Ovary (tissue), 9 donors: ENCODE results near the gene TCERG1L. TPM values are rescaled to one million over a fixed set of nuclear protein-coding genes. Genes with fewer than 3 reads are reported as not detected.

ENCODE experiments used
- DNase-seq, 5 donors: peaks; one replicate each; pipeline ENCODE4 v3.0.0-alpha.2; 2019 to 2020
- H3K27ac ChIP-seq, 2 donors: fragments of 200-600 bp; one replicate each; pipeline versions ENCODE4 v1.5.1 to v1.8.0; 2019 to 2022
- H3K27me3 ChIP-seq: fragments of 200-600 bp; one replicate; pipeline ENCODE4 v1.8.0; 2022
- H3K36me3 ChIP-seq: fragments of 200-600 bp; sonication (generic); one replicate; pipeline ENCODE4 v1.5.1; 2019
- H3K4me1 ChIP-seq: one replicate; pipeline ENCODE4 v1.8.1; 2013; ENCODE audit warnings: mild to moderate bottlenecking, moderate library complexity; ENCODE audit not compliant: insufficient read depth
- H3K4me3 ChIP-seq: fragments of 200-600 bp; sonication (generic); one replicate; pipeline ENCODE4 v1.5.1; 2017
- H3K9me3 ChIP-seq, 2 donors: fragments of 200-600 bp in 1 of 2; sonication (generic) in 1 of 2; one replicate each; pipeline versions ENCODE4 v1.5.1 to v1.8.1; 2013 to 2019; ENCODE audit warnings: mild to moderate bottlenecking in 1 of 2, moderate library complexity in 1 of 2
- EP300 ChIP-seq: sonication (generic); formaldehyde crosslinking; IDR thresholded peaks from one replicate; pipeline ENCODE4 v1.6.1; 2017; ENCODE audit warnings: antibody characterized with exemption
- POLR2A ChIP-seq: fragments of 450-650 bp; IDR thresholded peaks from one replicate; pipeline ENCODE4 v1.6.1; 2017; ENCODE audit warnings: antibody characterized with exemption, mild to moderate bottlenecking, moderate library complexity
- WGBS, 3 donors: extraction: QIAGEN DNeasy Blood & Tissue Kit in 1 of 3; methylation state at CpG; one replicate each; pipeline versions ENCODE4 v1.1.5 to v1.1.7; 2013 to 2017; 5-methylcytosine and 5-hydroxymethylcytosine counted together
- intact Hi-C, 4 donors: fragments of 100-400 bp; cut with DNase I; formaldehyde crosslinking; loops; one replicate each; pipeline versions ENCODE4 v1.11.0 to v1.15.1; 2022 to 2023
- polyA plus RNA-seq, 2 donors: library from polyadenylated mRNA; stranded (reverse); fragments of 200-250 nt in 1 of 2; fragments of 350-450 nt in 1 of 2; fragmentation: Illumina TruSeq in 1 of 2; extraction: RNeasy Lipid Tissue Mini Kit (QIAGEN cat#74804) in 1 of 2; gene quantifications; one replicate each; pipeline ENCODE4 v1.2.3, GENCODE V29; 2013 to 2014
- total RNA-seq, 7 donors: library from RNA; depleted of rRNA in 2 of 7; stranded (reverse); fragments of >200 nt in 2 of 7; fragmentation: NEBNext Ultra II Directional in 3 of 7; extraction: Animal tissue kit (Norgen Biotek cat#: 25700) in 3 of 7; gene quantifications; one replicate each; pipeline versions ENCODE4 v1.1.0 to v1.2.4, GENCODE V29; 2016 to 2023
- TF ChIP-seq, protein P1 (sequence below), 3 donors: fragments of 450-650 bp in 2 of 3; fragments of 200-600 bp in 1 of 3; IDR thresholded peaks; one replicate each; pipeline versions ENCODE4 v1.5.1 to v1.8.0; 2016 to 2022; ENCODE audit warnings: antibody characterized with exemption in 3 of 3, mild to moderate bottlenecking in 1 of 3
- donor health status: DM: no; HTN: no; CAD: no; lungs with moderate emphysema.
- donor health status: DM: no; HTN: no; CAD: no.
- donor health status: Bipolar disorder and iron deficiency.
- donor health status: DM: yes; HTN: yes; CAD: no.
- donor health status: DM: no; HTN: no; CAD: no.
- donor health status: DM: yes; HTN: yes; CAD: no.

TCERG1L gene
- total and polyA plus RNA-seq, 9 donors = 1.1 to 8.0 (median 1.8) TPM

DNA sequence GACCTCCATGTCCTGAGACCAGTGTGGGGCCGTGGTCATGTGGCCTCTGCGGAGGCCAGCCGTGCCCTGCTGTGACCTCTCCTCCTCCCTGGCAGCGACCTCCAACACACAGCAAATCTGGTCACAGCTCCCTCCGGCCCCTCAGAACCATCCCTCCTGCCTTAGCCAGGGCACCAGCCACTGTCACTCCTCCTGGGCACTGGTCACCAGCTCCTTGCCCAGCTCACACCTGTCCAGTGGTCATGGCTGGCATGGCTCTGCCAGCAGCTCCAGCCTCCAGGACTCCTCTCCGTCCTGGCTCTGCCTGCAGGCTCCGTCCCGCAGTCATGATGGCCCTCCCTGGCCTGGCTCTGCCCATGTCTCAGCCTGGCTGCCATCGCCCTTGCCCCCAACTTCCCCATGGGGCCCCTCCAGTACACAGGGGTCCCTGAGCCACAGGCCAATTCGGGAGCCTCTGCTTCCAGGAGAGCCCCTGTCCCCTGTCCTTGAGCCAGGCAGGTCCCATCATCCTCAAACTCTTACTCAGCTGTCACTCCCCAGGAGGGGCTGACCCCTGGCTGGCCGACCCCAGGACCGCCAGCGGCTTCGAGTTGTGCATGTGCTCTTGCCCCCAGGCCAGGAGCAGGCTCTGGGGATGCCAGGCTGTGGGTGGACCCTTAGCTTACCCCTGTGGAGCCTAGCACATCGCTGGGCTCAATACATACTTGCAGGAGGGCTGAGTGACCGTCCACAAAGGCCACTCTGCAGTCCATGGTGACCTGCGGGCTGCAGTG, 92.5 kb downstream of the TCERG1L start:
- Histone ChIP-seq H3K4me3 (no peak overlapping the region), H3K27me3 (no peaks in the 10 kb centered on the region), H3K27ac (no peak overlapping the region), H3K36me3 (no peaks in the 10 kb centered on the region), H3K4me1 (no peaks in the 10 kb centered on the region), H3K9me3 (no peaks in the 10 kb centered on the region)
- WGBS, 3 donors = 90 to 95% (median 93%) methylated on average over 16 to 17 of the region's 17 CpGs
- no peak for TF ChIP-seq POLR2A
- TF ChIP-seq, protein P1, sequence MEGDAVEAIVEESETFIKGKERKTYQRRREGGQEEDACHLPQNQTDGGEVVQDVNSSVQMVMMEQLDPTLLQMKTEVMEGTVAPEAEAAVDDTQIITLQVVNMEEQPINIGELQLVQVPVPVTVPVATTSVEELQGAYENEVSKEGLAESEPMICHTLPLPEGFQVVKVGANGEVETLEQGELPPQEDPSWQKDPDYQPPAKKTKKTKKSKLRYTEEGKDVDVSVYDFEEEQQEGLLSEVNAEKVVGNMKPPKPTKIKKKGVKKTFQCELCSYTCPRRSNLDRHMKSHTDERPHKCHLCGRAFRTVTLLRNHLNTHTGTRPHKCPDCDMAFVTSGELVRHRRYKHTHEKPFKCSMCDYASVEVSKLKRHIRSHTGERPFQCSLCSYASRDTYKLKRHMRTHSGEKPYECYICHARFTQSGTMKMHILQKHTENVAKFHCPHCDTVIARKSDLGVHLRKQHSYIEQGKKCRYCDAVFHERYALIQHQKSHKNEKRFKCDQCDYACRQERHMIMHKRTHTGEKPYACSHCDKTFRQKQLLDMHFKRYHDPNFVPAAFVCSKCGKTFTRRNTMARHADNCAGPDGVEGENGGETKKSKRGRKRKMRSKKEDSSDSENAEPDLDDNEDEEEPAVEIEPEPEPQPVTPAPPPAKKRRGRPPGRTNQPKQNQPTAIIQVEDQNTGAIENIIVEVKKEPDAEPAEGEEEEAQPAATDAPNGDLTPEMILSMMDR (IDR thresholded peaks at IDR 0.05) = no peak
- TF ChIP-seq EP300 = no peak
- intact Hi-C loops = no loop called here
- DNase-seq = no peak

- peak in 1 of 5 donors; percentile 24 for DNase-seq
- no peaks in the 10 kb centered on the region for H3K36me3 ChIP-seq
- no peaks in the 10 kb centered on the region for H3K9me3 ChIP-seq
- no peaks in the 10 kb centered on the region for H3K27me3 ChIP-seq
- no peaks in the 10 kb centered on the region for H3K4me1 ChIP-seq
- no peak overlapping the region for H3K4me3 ChIP-seq
- TF ChIP-seq, protein P1 (IDR thresholded peaks at IDR 0.05) = no peak
- TF ChIP-seq EP300 = no peak
- TF ChIP-seq POLR2A = no peak
- intact Hi-C loops = no loop called here
- WGBS, 3 donors = 84 to 92% (median 87%) methylated on average over 9 of the region's 9 CpGs
- no peak overlapping the region for H3K27ac ChIP-seq
These were observed 94.8 kb downstream of the TCERG1L start for GRCh38 chr10:131216681-131217230.

DNA sequence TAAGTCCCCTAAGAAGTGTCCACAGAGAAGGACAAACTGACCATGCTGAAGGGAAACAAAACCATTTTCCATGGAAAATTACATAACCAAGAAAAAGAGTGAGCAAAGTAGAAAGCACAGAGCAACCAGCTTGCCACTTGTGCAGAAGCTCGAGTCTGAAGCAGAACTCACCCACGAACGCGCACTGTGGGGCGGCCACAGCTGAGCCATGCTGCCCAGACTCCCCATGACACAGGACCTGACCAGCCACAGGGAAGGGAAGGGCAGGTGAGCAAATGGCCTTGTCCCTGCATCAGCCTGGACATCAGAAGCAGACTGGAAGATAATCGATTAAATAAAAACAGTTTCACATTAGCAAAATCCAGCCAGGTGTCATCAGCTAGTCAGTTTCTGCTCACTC, 95.7 kb downstream of the TCERG1L start:
- no peaks in the 10 kb centered on the region for H3K4me1 ChIP-seq
- no peaks in the 10 kb centered on the region for H3K27me3 ChIP-seq
- peak in 1 of 5 donors; percentile 10 for DNase-seq
- no peak overlapping the region for H3K4me3 ChIP-seq
- TF ChIP-seq POLR2A (no peak), EP300 (no peak)
- TF ChIP-seq, protein P1 (IDR thresholded peaks at IDR 0.05) = no peak
- WGBS, 3 donors = 92 to 98% (median 93%) methylated on average over 6 of the region's 6 CpGs
- intact Hi-C loops = no loop called here
- H3K36me3 ChIP-seq = no peaks in the 10 kb centered on the region
- no peak overlapping the region for H3K27ac ChIP-seq
- H3K9me3 ChIP-seq = no peaks in the 10 kb centered on the region

DNA sequence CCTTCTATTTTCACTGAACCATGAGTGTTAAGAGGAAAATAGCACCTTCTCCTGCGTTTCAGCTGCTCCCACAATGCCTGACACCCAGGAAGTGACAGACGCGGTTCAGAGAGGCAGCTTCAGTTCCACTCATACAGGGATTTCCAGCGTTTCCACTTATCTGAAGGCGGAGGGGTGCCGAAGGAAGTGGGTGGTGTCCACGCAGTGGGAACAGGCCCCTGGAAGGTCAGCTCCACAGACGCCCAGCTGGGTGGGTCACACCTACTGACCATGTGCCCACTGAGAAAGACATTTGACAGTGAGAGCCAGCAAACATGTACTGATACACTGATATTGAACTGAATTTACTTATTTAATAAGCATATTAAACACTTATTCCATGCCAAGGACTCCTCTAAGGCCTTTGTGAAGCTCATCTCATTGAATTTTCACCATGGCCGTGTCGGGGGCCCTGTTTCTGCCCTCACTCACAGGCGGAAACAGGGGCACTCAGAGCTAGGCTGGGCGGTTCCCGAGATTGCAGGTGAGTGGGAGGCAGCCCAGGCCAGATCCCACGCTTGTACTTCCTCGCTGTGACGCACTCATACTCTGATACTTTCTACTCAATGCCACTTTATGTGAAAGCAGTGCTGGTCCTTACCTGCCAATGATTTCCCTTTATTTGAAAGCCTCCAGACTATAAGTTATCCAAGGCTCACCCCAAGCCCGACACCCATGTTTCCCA, 96.8 kb downstream of the TCERG1L start:
- intact Hi-C loops = no loop called here
- peak in 1 of 5 donors; percentile 1 for DNase-seq
- 87 to 89% (median 87%) methylated on average over 17 of the region's 17 CpGs for WGBS, 3 donors
- Histone ChIP-seq H3K36me3 (no peaks in the 10 kb centered on the region), H3K27me3 (no peaks in the 10 kb centered on the region), H3K4me1 (no peaks in the 10 kb centered on the region), H3K4me3 (no peak overlapping the region), H3K9me3 (no peaks in the 10 kb centered on the region), H3K27ac (no peak overlapping the region)
- TF ChIP-seq EP300 = no peak
- TF ChIP-seq, protein P1 (IDR thresholded peaks at IDR 0.05) = no peak
- no peak for TF ChIP-seq POLR2A
